ENCODE results near the gene UNC13B.

DNA sequence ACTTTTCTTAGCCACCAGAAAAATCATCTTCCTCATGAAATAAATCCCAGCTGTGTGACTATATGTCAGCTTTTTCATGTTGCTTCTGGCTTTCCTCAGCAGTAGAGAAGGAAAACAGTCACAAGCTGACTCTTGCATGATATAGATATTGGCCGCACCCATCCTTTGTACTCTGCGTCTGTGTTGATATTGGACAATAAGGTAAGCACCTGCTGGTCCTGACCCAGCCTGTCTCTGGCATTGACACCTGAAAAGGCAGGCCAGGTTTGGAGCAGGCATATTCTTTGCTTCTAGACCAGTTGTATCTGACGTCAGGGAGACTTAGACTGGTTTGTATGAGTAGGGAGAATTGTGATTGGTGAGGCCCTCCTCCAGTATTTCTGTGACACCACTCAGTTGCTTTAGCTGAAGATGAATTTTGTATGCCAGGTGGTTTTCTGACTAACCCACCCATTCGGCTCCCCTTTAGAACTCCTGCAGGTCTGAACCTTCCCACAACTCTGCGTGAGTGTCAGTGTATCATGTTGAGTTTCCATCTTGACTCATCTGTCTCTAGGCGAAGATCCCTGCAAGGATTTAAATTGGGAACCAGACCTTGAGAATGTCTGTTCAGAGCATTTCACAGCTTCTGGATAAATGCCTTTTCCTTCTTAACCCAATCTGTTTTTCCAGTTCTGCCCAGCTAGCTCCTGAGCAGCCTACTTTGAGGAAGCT is 176.9 kb downstream of the UNC13B start:
- TF ChIP-seq CTCF (conservative IDR thresholded peaks at IDR 0.05; ENCODE audit: low read depth, low read length) (no peak), EZH2 (IDR thresholded peaks at IDR 0.05; ENCODE audit: low read length, unreplicated experiment) (no peak)
